HG03432 (cell line): ENCODE results near the gene SLC35E3.
A peak's percentile ranks its signal among the peaks of the same experiment; 100 is the strongest.
"Not testable (repeated sequence)": the region's sequence is repeated elsewhere in the genome, so short reads cannot be mapped to it uniquely, and the experiment has no call there.

Experiments
- ATAC-seq: cut with Tn5 transposase; IDR thresholded peaks from one replicate; pipeline ENCODE4 v1.9.1; 2021; ENCODE audit warnings: mild to moderate bottlenecking, moderate library complexity; ENCODE audit not compliant: unreplicated experiment

Gene SLC35E3

DNA sequence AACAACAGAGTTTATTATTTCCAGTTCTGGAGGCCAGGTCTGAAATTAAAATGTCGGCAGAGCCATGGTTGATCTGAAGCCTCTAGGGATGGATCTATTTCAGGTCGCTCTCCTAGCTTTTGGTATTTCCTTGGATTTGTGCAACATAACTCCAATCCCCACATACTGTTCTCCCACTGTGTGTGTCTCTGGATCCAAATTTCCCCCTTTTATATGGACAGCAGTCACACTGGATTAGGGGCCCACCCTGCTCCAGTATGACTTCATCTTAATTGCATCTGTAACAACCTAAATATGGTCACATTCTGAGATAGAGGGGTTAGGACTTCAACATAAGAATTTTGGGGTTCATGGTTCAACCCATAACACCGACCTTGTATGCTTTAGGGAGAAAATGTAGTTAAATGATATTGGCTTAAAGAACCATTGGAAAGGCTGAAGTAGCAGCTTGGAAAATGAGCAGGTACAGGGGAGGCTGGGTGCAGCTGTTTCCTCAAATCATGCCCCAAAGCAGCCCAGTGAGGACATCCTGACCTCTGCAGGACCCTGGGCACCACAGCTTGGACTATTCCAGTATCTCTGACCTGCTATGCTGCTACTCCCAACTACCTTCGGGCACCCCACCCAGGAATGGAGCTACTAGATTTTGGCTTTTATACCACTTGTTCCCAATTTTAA, 48.1 kb downstream of the SLC35E3 start:
- no peak for ATAC-seq

DNA sequence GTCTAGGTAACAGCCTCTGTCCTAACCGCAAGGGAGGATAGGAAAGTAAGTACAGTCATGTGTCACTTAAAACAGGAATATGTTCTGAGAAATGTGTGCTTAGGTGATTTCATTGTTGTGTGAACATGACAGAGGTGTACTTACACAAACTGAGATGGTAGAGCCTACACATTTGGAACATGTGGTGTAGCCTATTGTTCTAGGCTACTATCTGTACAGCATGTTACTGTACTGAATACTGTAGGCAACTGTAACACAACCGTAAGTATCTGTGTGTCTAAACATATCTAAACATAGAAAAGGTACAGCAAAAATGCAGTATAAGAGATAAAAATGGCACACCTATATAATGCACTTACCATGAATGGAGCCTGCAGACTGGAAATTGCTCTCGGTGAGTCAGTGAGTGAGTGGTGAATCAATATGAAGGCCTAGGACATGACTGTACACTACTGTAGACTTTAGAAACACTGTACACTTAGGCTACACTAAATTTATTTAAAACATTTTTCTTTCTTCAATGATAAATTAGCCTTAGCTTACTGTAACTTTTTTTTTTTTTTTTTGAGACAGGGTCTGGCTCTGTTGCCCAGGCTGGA, 48.8 kb downstream of the SLC35E3 start:
- ATAC-seq, result no peak

GRCh38 chr12:68796399-68796798, 50.4 kb downstream of the SLC35E3 start:
- ATAC-seq, result no peak

- no peak for ATAC-seq
Measured at GRCh38 chr12:68798882-68799234, 52.9 kb downstream of the SLC35E3 start.

GRCh38 chr12:68800294-68800693, 54.3 kb downstream of the SLC35E3 start:
- ATAC-seq, result no peak

DNA sequence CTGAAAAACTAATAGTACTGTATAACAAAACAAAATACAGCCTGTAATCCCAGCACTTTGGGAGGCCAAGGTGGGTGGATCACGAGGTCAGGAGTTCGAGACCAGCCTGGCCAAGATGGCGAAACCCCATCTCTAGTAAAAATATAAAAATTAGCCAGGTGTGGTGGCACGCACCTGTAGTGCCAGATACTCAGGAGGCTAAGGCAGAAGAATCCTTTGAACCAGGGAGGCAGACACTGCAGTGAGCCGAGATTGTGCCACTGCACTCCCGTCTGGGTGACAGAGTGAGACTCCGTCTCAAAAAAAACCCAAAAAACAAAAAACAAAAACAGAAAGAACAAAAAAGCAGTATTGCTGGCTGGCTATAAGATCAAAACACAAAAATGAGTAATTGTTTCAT, 55.1 kb downstream of the SLC35E3 start:
- not testable (repeated sequence) for ATAC-seq

- peak; percentile 26 for ATAC-seq
Measured at GRCh38 chr12:68802372-68802745, 56.4 kb downstream of the SLC35E3 start.

GRCh38 chr12:68802911-68803651, 57.1 kb downstream of the SLC35E3 start:
- ATAC-seq, result not testable (repeated sequence)

DNA sequence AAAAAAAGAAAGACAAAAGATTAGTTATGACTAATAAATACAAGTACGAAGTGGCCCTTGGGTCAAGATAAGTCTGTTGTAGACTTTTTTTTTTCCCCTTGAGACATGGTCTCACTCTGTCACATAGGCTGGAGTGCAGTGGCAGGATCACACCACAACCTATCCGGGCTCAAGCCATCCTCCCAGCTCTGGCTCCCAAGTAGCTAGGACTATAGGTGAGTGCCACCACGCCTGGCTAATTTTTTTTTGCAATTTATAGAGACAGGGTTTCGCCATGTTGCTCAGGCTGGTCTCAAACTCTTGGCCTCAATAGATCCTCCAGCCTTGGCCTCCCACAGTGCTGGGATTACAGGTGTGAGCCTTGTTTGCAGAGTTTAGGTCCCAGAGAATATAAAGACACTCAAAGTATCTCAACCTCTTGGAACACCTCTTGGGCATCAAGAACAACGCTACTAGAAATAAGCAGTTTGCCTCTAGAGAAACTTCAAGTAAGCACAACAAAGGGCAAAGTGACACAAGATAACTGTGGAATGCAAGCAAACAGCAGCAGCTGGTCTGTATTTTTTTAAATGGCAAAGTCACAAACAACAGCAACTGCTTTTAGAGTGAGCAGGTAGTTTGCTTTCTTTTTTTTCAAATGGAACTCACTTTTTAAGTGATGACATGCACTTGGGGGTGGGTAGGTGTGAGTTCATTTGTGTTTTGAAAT, 58.1 kb downstream of the SLC35E3 start:
- no peak for ATAC-seq

GRCh38 chr12:68804657-68805591, 58.9 kb downstream of the SLC35E3 start:
- ATAC-seq, result no peak

GRCh38 chr12:68805592-68806120, 59.7 kb downstream of the SLC35E3 start:
- no peak for ATAC-seq

DNA sequence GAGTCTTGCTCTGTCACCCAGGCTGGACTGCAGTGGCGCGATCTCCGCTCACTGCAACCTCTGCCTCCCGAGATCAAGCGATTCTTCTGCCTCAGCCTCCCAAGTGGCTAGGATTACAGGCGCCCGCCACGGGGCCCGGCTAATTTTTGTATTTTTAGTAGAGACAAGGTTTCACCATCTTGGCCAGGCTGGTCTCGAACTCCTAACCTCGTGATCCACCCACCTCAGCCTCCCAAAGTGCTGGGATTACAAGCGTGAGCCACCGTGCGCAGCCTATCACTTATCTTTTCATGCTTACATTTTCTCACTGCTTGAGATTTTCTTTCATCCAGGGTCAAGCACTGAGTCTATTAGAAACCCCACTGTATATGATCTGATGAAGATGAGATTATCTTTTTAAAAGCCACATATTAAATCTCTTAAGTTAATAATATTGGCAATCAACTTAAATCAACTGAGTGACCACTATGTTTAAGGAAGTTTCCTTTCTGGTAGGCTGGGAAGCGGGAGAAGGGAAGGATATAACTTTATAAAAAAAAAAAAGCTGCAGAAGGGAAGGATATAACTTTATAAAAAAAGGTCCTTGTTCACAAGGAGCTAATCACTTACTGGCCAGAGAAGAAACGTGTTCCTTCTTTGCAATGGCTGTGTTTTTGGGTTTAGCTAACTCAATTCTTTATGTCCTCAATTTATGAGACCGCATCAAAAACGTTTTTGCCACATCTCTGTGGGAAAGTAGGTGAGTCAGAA, 60.7 kb downstream of the SLC35E3 start:
- no peak for ATAC-seq

- not testable (repeated sequence) for ATAC-seq
Measured at GRCh38 chr12:68807274-68807575, 61.2 kb downstream of the SLC35E3 start.

DNA sequence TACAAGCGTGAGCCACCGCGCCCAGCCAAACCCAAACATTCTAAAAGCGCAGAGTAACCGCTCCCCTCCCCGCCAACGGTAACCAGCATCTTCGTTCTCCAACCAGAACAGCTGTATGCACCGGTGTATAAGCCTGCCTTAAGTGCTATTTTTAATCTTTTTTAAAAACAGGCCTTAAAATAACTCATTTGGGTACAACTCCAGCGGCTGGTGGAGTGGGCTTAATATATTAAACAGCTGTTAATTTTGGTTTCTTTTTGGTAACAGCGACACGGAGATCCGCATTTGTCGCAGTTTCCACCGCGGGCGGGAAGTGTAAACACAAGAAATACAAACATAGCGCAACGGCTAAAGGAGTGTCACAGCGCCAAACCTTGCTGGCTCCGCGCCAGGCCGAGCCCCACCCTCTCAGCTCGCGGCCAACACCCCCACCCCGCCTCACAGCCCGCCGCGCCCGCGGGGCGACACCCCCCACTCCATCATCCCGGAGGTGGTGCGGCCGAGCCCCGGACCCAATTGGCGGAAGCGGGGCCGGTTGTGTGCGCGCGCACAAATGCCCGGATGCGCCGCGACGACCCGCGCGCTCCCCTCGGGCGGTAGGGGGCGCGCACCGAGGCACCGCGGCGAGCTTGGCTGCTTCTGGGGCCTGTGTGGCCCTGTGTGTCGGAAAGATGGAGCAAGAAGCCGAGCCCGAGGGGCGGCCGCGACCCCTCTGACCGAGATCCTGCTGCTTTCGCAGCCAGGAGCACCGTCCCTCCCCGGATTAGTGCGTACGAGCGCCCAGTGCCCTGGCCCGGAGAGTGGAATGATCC, 61.8 kb downstream of the SLC35E3 start, which contains the start of gene MDM2:
Gene MDM2, plus strand, starts transcription at position 602 of the 812 bp plus-strand sequence. CDS start 301 bp downstream, outside the sequence.
- ATAC-seq, result peak; percentile 77

- ATAC-seq, result peak; percentile 58
Measured at GRCh38 chr12:68808388-68809189, 62.6 kb downstream of the SLC35E3 start.

DNA sequence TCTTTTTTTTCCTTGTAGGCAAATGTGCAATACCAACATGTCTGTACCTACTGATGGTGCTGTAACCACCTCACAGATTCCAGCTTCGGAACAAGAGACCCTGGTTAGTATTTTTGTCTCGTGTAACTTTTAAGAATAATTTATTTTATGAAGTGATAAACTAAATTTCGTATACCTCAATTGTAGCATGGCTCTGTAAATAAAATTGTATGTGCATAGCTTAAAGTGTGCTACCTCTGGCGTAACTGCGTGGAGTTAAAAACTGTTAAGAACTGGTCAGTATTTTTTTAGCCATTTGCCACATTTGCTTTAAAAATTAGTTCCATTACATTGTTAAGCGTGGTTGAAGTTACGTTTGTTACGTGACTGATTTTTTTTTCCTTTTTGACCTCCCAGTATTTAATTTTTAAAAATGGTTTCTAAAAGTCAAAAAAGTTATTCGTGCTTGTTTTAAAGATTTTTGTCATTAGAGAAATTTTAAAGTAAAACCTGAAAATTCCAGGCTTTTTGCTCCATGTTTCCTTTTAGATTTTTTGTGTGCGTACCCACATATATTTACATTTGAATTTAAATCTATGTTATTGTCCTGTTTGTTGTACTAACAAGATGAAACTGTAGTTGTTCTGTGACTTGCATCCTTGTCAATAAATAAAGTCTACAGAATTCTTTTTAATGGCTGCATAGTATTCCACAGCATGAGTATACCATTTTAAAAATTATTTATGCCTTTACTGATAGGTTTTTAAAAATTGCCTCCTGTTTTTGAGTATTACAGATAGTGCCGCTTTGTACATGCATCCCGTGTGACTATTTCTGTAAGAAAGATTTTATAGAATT, 63.4 kb downstream of the SLC35E3 start:
- no peak for ATAC-seq

GRCh38 chr12:68810027-68810389, 64.0 kb downstream of the SLC35E3 start:
- ATAC-seq, result not testable (repeated sequence)
